Measurements from ENCODE around the gene ERGIC3.
"Not testable (repeated sequence)": the region's sequence is repeated elsewhere in the genome, so short reads cannot be mapped to it uniquely, and the experiment has no call there.

Gene ERGIC3

GRCh38 chr20:35506872-35507638 is 34.8 kb upstream of the ERGIC3 start:
- no peaks in the 10 kb centered on the region for H3K27me3 ChIP-seq (ENCODE audit: control insufficient read depth, insufficient read depth, low read length)
- no peak overlapping the region for H3K9ac ChIP-seq (ENCODE audit: low read length)
- H3K36me3 ChIP-seq (ENCODE audit: control insufficient read depth, insufficient read depth, low read length) = no peaks in the 10 kb centered on the region
- no peaks in the 10 kb centered on the region for H3K9me3 ChIP-seq (ENCODE audit: control insufficient read depth, low read length)
- no peak overlapping the region for H3K4me3 ChIP-seq (ENCODE audit: low read length)
- no peaks in the 10 kb centered on the region for H3K4me1 ChIP-seq (ENCODE audit: control insufficient read depth, insufficient read depth, low read length)

GRCh38 chr20:35508493-35509218 is 33.2 kb upstream of the ERGIC3 start:
- H3K4me3 ChIP-seq (ENCODE audit: low read length) = no peak overlapping the region
- H3K9ac ChIP-seq (ENCODE audit: low read length) = no peak overlapping the region
- H3K9me3 ChIP-seq (ENCODE audit: control insufficient read depth, low read length) = no peaks in the 10 kb centered on the region
- no peaks in the 10 kb centered on the region for H3K36me3 ChIP-seq (ENCODE audit: control insufficient read depth, insufficient read depth, low read length)
- H3K27me3 ChIP-seq (ENCODE audit: control insufficient read depth, insufficient read depth, low read length) = no peaks in the 10 kb centered on the region
- peaks cover under 1% of the 10 kb centered on the region for H3K4me1 ChIP-seq (ENCODE audit: control insufficient read depth, insufficient read depth, low read length)

- Histone ChIP-seq H3K27me3 (ENCODE audit: control insufficient read depth, insufficient read depth, low read length) (no peaks in the 10 kb centered on the region), H3K36me3 (ENCODE audit: control insufficient read depth, insufficient read depth, low read length) (no peaks in the 10 kb centered on the region), H3K4me3 (ENCODE audit: low read length) (no peak overlapping the region)
Observed at GRCh38 chr20:35510951-35511735, 30.7 kb upstream of the ERGIC3 start.

GRCh38 chr20:35511814-35512420 is 30.0 kb upstream of the ERGIC3 start:
- H3K9me3 ChIP-seq (ENCODE audit: control insufficient read depth, low read length) = no peaks in the 10 kb centered on the region
- H3K27me3 ChIP-seq (ENCODE audit: control insufficient read depth, insufficient read depth, low read length) = no peaks in the 10 kb centered on the region
- H3K9ac ChIP-seq (ENCODE audit: low read length) = no peak overlapping the region
- peaks cover 23% of the 10 kb centered on the region for H3K4me1 ChIP-seq (ENCODE audit: control insufficient read depth, insufficient read depth, low read length)
- H3K36me3 ChIP-seq (ENCODE audit: control insufficient read depth, insufficient read depth, low read length) = no peaks in the 10 kb centered on the region
- H3K4me3 ChIP-seq (ENCODE audit: low read length) = no peak overlapping the region

More at GRCh38 chr20:35510951-35511735, 30.7 kb upstream of the ERGIC3 start:
- no peaks in the 10 kb centered on the region for H3K9me3 ChIP-seq (ENCODE audit: control insufficient read depth, low read length)
- no peak overlapping the region for H3K9ac ChIP-seq (ENCODE audit: low read length)
- H3K4me1 ChIP-seq (ENCODE audit: control insufficient read depth, insufficient read depth, low read length) = peaks cover 16% of the 10 kb centered on the region

- Histone ChIP-seq H3K36me3 (ENCODE audit: control insufficient read depth, insufficient read depth, low read length) (no peaks in the 10 kb centered on the region), H3K27me3 (ENCODE audit: control insufficient read depth, insufficient read depth, low read length) (no peaks in the 10 kb centered on the region), H3K4me3 (ENCODE audit: low read length) (no peak overlapping the region), H3K9me3 (ENCODE audit: control insufficient read depth, low read length) (no peaks in the 10 kb centered on the region), H3K4me1 (ENCODE audit: control insufficient read depth, insufficient read depth, low read length) (peaks cover 24% of the 10 kb centered on the region), H3K9ac (ENCODE audit: low read length) (no peak overlapping the region)
Observed at GRCh38 chr20:35514371-35514932, 27.4 kb upstream of the ERGIC3 start.

GRCh38 chr20:35515341-35515740 is 26.5 kb upstream of the ERGIC3 start:
- Histone ChIP-seq H3K4me3 (ENCODE audit: low read length) (no peak overlapping the region), H3K9me3 (ENCODE audit: control insufficient read depth, low read length) (no peaks in the 10 kb centered on the region), H3K4me1 (ENCODE audit: control insufficient read depth, insufficient read depth, low read length) (peaks cover 24% of the 10 kb centered on the region), H3K9ac (ENCODE audit: low read length) (no peak overlapping the region), H3K27me3 (ENCODE audit: control insufficient read depth, insufficient read depth, low read length) (no peaks in the 10 kb centered on the region), H3K36me3 (ENCODE audit: control insufficient read depth, insufficient read depth, low read length) (no peaks in the 10 kb centered on the region)

- H3K36me3 ChIP-seq (ENCODE audit: control insufficient read depth, insufficient read depth, low read length) = no peaks in the 10 kb centered on the region
- H3K4me1 ChIP-seq (ENCODE audit: control insufficient read depth, insufficient read depth, low read length) = peaks cover 24% of the 10 kb centered on the region
- no peak overlapping the region for H3K4me3 ChIP-seq (ENCODE audit: low read length)
- H3K9ac ChIP-seq (ENCODE audit: low read length) = no peak overlapping the region
- no peaks in the 10 kb centered on the region for H3K9me3 ChIP-seq (ENCODE audit: control insufficient read depth, low read length)
- H3K27me3 ChIP-seq (ENCODE audit: control insufficient read depth, insufficient read depth, low read length) = no peaks in the 10 kb centered on the region
Observed at GRCh38 chr20:35515949-35516645, 25.8 kb upstream of the ERGIC3 start.

- Histone ChIP-seq H3K4me3 (ENCODE audit: low read length) (no peak overlapping the region), H3K4me1 (ENCODE audit: control insufficient read depth, insufficient read depth, low read length) (peaks cover 24% of the 10 kb centered on the region), H3K9me3 (ENCODE audit: control insufficient read depth, low read length) (no peaks in the 10 kb centered on the region), H3K9ac (ENCODE audit: low read length) (no peak overlapping the region), H3K27me3 (ENCODE audit: control insufficient read depth, insufficient read depth, low read length) (no peaks in the 10 kb centered on the region), H3K36me3 (ENCODE audit: control insufficient read depth, insufficient read depth, low read length) (no peaks in the 10 kb centered on the region)
Observed at GRCh38 chr20:35517125-35517524, 24.8 kb upstream of the ERGIC3 start.

- H3K27me3 ChIP-seq (ENCODE audit: control insufficient read depth, insufficient read depth, low read length); H3K4me3 ChIP-seq (ENCODE audit: low read length); H3K9ac ChIP-seq (ENCODE audit: low read length); H3K36me3 ChIP-seq (ENCODE audit: control insufficient read depth, insufficient read depth, low read length); H3K9me3 ChIP-seq (ENCODE audit: control insufficient read depth, low read length): not testable (repeated sequence)
- H3K4me1 ChIP-seq (ENCODE audit: control insufficient read depth, insufficient read depth, low read length) = peaks cover 24% of the 10 kb centered on the region
Observed at GRCh38 chr20:35517767-35518166, 24.1 kb upstream of the ERGIC3 start.

- H3K9ac ChIP-seq (ENCODE audit: low read length) = no peak overlapping the region
- H3K4me3 ChIP-seq (ENCODE audit: low read length) = no peak overlapping the region
- no peaks in the 10 kb centered on the region for H3K36me3 ChIP-seq (ENCODE audit: control insufficient read depth, insufficient read depth, low read length)
- H3K9me3 ChIP-seq (ENCODE audit: control insufficient read depth, low read length) = no peaks in the 10 kb centered on the region
- peaks cover 21% of the 10 kb centered on the region for H3K4me1 ChIP-seq (ENCODE audit: control insufficient read depth, insufficient read depth, low read length)
- no peaks in the 10 kb centered on the region for H3K27me3 ChIP-seq (ENCODE audit: control insufficient read depth, insufficient read depth, low read length)
Observed at GRCh38 chr20:35518955-35519354, 22.9 kb upstream of the ERGIC3 start.

GRCh38 chr20:35523298-35523888 is 18.5 kb upstream of the ERGIC3 start:
- no peaks in the 10 kb centered on the region for H3K9me3 ChIP-seq (ENCODE audit: control insufficient read depth, low read length)
- no peaks in the 10 kb centered on the region for H3K36me3 ChIP-seq (ENCODE audit: control insufficient read depth, insufficient read depth, low read length)
- H3K4me1 ChIP-seq (ENCODE audit: control insufficient read depth, insufficient read depth, low read length) = no peaks in the 10 kb centered on the region
- no peaks in the 10 kb centered on the region for H3K27me3 ChIP-seq (ENCODE audit: control insufficient read depth, insufficient read depth, low read length)
- no peak overlapping the region for H3K4me3 ChIP-seq (ENCODE audit: low read length)
- no peak overlapping the region for H3K9ac ChIP-seq (ENCODE audit: low read length)

Data from mucosa of stomach (tissue), 1 donor.